Measurements from ENCODE around the gene UNK. TPM values are rescaled to one million over a fixed set of nuclear protein-coding genes. Genes with fewer than 3 reads are reported as not detected.

The UNK gene
- polyA plus RNA-seq, 2 of the 4 experiments (the other 2 are of a cell fraction): 27.0 to 34.5 TPM

- CTCF ChIA-PET: interaction anchor here (0.6 to 43.5 kb wide), 22 partner anchors 10 to 139 kb away, joined by 3 to 1931 read pairs (median 9); partner anchors contain the start of genes MRPL38, RECQL5, SAP30BP and SMIM5
- WGBS (ENCODE audit: missing lambda C conversion rate): 91% methylated on average over 4 of the region's 4 CpGs
- no peak overlapping the region for H3K4me2 ChIP-seq
- H3K4me1 ChIP-seq: peaks cover 13% of the 10 kb centered on the region
- DNase-seq (ENCODE audit: low read depth in 1 of 2, low spot score in 1 of 2) (no peak), ATAC-seq (no peak), FAIRE-seq (no peak)
- H3K9me3 ChIP-seq: no peaks in the 10 kb centered on the region
- no peak for TF ChIP-seq NFE2L2 (conservative IDR thresholded peaks at IDR 0.05; ENCODE audit: low read length)
- no peak for TF ChIP-seq RAD21 (conservative IDR thresholded peaks at IDR 0.05 in 1 of 2, IDR thresholded peaks at IDR 0.05 in 1 of 2)
- no peak for TF ChIP-seq RNF2 (IDR thresholded peaks at IDR 0.05; ENCODE audit: borderline replicate concordance, low read depth)
- TF ChIP-seq PBX3 (IDR thresholded peaks at IDR 0.05): no peak
- no peak for TF ChIP-seq KDM1A (IDR thresholded peaks at IDR 0.05; ENCODE audit: low read depth)
- TF ChIP-seq MAFK (IDR thresholded peaks at IDR 0.05; ENCODE audit: partially characterized antibody): no peak
- TF ChIP-seq HOXB13 (CRISPR knock-in tag; IDR thresholded peaks at IDR 0.05; ENCODE audit: low read depth): no peak
- TF ChIP-seq TP53 (CRISPR knock-in tag; IDR thresholded peaks at IDR 0.05): no peak
- TF ChIP-seq RCOR1 (IDR thresholded peaks at IDR 0.05; ENCODE audit: low read depth, low read length): no peak
- no peak for TF ChIP-seq KDM5A (IDR thresholded peaks at IDR 0.05)
- no peak for TF ChIP-seq HDAC2 (IDR thresholded peaks at IDR 0.05)
- TF ChIP-seq PHF8 (IDR thresholded peaks at IDR 0.05; ENCODE audit: borderline replicate concordance, low read depth): no peak
- no peak for TF ChIP-seq JUNB (IDR thresholded peaks at IDR 0.05)
- TF ChIP-seq HMGXB4 (CRISPR knock-in tag; IDR thresholded peaks at IDR 0.05; ENCODE audit: borderline replicate concordance): no peak
- H3K4me3 ChIP-seq: no peak overlapping the region
- no peak overlapping the region for H3K27ac ChIP-seq
- POLR2A ChIA-PET: interaction anchor here (1.2 to 5.1 kb wide), 4 partner anchors 10 to 89 kb away, joined by 3 to 73 read pairs (median 23); partner anchors contain the start of gene WBP2
These were observed 18.6 kb upstream of the UNK start for GRCh38 chr17:75765981-75766380.

- H3K4me2 ChIP-seq: no peak overlapping the region
- no peak overlapping the region for H3K4me3 ChIP-seq
- no peak overlapping the region for H3K27ac ChIP-seq
- FAIRE-seq (no peak), DNase-seq (ENCODE audit: low read depth in 1 of 2, low spot score in 1 of 2) (no peak), ATAC-seq (no peak)
- peaks cover 13% of the 10 kb centered on the region for H3K4me1 ChIP-seq
- TF ChIP-seq KDM1A (IDR thresholded peaks at IDR 0.05; ENCODE audit: low read depth): no peak
- TF ChIP-seq ELK1 (IDR thresholded peaks at IDR 0.05; ENCODE audit: low read depth, low read length): no peak
- TF ChIP-seq FOSB (CRISPR knock-in tag; IDR thresholded peaks at IDR 0.05): no peak
- TF ChIP-seq CHD4 (IDR thresholded peaks at IDR 0.05; ENCODE audit: borderline replicate concordance): no peak
- no peak for TF ChIP-seq ZSCAN20 (CRISPR knock-in tag; IDR thresholded peaks at IDR 0.05)
- TF ChIP-seq REST (IDR thresholded peaks at IDR 0.05): no peak
- WGBS (ENCODE audit: missing lambda C conversion rate): 82% methylated on average over 8 of the region's 8 CpGs
- H3K9me3 ChIP-seq: no peaks in the 10 kb centered on the region
- ChIA-PET CTCF (interaction anchor here (0.7 to 2.5 kb wide), 8 partner anchors 10 to 179 kb away, joined by 3 to 10 read pairs (median 3); partner anchors contain the start of gene SMIM5), POLR2A (interaction anchor here (0.6 kb wide), 1 partner anchor 12 kb away, joined by 5 read pairs; no protein-coding TSS in a partner anchor)
These were observed 16.7 kb upstream of the UNK start for GRCh38 chr17:75767881-75768280.
